Measurements from ENCODE around the gene QKI. TPM values are rescaled to one million over a fixed set of nuclear protein-coding genes. Genes with fewer than 3 reads are reported as not detected.

Gene QKI
- total and polyA plus RNA-seq, 2 of the 8 experiments (the other 6 are each of a cell fraction or from before 2014, with no cell fraction given), result 181 to 183 TPM

GRCh38 chr6:163419413-163420288 is 5.1 kb downstream of the QKI start (continued):
- TF ChIP-seq KDM1A (IDR thresholded peaks at IDR 0.05; ENCODE audit: borderline replicate concordance, low read length) (no peak), NANOG (IDR thresholded peaks at IDR 0.05; ENCODE audit: insufficient read depth, low read depth, low read length, poor library complexity, severe bottlenecking) (no peak), SIX5 (IDR thresholded peaks at IDR 0.05; ENCODE audit: low read depth, low read length) (no peak), SP1 (IDR thresholded peaks at IDR 0.05; ENCODE audit: low read depth, low read length) (no peak)
